ENCODE measurements around the gene GOLGA8A. TPM values are rescaled to one million over a fixed set of nuclear protein-coding genes. Genes with fewer than 3 reads are reported as not detected.

Gene GOLGA8A
- total and polyA plus RNA-seq, 2 donors (not counting 3 experiments of a cell fraction or from before 2014, with no cell fraction given): 17.8 to 61.1 TPM

DNA sequence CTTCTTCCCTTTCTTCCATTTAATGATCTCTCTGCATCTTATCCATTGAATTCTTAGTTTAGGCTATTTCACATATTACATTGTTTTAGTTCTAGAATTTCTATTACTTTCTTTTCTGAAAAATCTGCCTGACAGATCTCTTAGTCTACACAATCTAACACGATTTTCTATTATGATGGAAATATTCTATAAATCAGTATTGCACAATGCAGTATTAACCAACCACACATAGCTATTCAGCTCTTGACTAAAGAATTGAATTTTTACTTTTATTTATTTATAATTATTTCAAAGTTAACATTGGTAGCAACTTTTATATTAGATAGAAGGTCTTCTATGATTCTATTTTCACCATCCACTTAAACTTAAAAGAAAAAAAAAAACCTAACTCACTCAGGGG lies 36.2 kb upstream of the GOLGA8A start:
- Histone ChIP-seq H3K9ac (replicated peaks; ENCODE audit: extremely low read depth, insufficient read depth, low read length) (no peak overlapping the region), H3K9me1 (replicated peaks; ENCODE audit: control insufficient read depth, extremely low read depth, insufficient read depth, low read length) (no peaks in the 10 kb centered on the region), H3K4me3 (replicated peaks in 1 of 3; ENCODE audit: insufficient read depth in 1 of 3, low read depth in 1 of 3, low read length in 3 of 3) (no peak overlapping the region), H3K4me2 (ENCODE audit: insufficient read depth, low read length) (no peak overlapping the region), H3K27ac (ENCODE audit: insufficient read depth, low read depth, low read length) (no peak overlapping the region), H3K36me3 (ENCODE audit: control insufficient read depth in 2 of 2, extremely low read depth in 1 of 2, insufficient read depth in 2 of 2, low read length in 2 of 2) (no peaks in the 10 kb centered on the region), H3K9me3 (replicated peaks; ENCODE audit: control insufficient read depth, insufficient read depth, low read length) (no peaks in the 10 kb centered on the region), H3K27me3 (ENCODE audit: control insufficient read depth in 2 of 2, insufficient read depth in 2 of 2, low read length in 2 of 2) (peaks cover 7 to 30% of the 10 kb centered on the region in 2 experiments), H2AFZ (ENCODE audit: low read depth, low read length) (no peak overlapping the region), H3K4me1 (ENCODE audit: control insufficient read depth, extremely low read depth, insufficient read depth, low read length) (no peaks in the 10 kb centered on the region), H3K79me2 (ENCODE audit: control insufficient read depth, insufficient read depth, low read length) (no peaks in the 10 kb centered on the region), H4K20me1 (replicated peaks; ENCODE audit: control insufficient read depth, extremely low read depth, insufficient read depth, low read length) (no peaks in the 10 kb centered on the region)
- DNase-seq (ENCODE audit: low read depth, low spot score) (no peak), FAIRE-seq (no peak)
- BruUV-seq (replicated peaks): no TSS peak
- intact Hi-C loops (cut with micrococcal nuclease) (no loop called here), dilution Hi-C loops (cut with MboI; ENCODE audit: extremely low pct_ligation_motif_present, low sequenced_read_pairs) (no loop called here)
- ChIA-PET CTCF (no interaction called here), POLR2A (no interaction called here)
- TF ChIP-seq EZH2 (IDR thresholded peaks at IDR 0.05; ENCODE audit: borderline replicate concordance, low read depth, low read length, severe bottlenecking): no peak
- TF ChIP-seq, protein P1, sequence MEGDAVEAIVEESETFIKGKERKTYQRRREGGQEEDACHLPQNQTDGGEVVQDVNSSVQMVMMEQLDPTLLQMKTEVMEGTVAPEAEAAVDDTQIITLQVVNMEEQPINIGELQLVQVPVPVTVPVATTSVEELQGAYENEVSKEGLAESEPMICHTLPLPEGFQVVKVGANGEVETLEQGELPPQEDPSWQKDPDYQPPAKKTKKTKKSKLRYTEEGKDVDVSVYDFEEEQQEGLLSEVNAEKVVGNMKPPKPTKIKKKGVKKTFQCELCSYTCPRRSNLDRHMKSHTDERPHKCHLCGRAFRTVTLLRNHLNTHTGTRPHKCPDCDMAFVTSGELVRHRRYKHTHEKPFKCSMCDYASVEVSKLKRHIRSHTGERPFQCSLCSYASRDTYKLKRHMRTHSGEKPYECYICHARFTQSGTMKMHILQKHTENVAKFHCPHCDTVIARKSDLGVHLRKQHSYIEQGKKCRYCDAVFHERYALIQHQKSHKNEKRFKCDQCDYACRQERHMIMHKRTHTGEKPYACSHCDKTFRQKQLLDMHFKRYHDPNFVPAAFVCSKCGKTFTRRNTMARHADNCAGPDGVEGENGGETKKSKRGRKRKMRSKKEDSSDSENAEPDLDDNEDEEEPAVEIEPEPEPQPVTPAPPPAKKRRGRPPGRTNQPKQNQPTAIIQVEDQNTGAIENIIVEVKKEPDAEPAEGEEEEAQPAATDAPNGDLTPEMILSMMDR (IDR thresholded peaks at IDR 0.05; ENCODE audit: extremely low read depth in 1 of 2, insufficient read depth in 1 of 2, low read depth in 1 of 2, low read length in 2 of 2): no peak
- no peak for TF ChIP-seq FOS (IDR thresholded peaks at IDR 0.05; ENCODE audit: borderline replicate concordance, insufficient read depth, low read length)
- no peak for TF ChIP-seq MYC (IDR thresholded peaks at IDR 0.05; ENCODE audit: low read depth, low read length)
- no peak for TF ChIP-seq GATA2 (IDR thresholded peaks at IDR 0.05; ENCODE audit: insufficient read depth, insufficient read length, low read depth, low read length)
- TF ChIP-seq POLR2A (IDR thresholded peaks at IDR 0.05; ENCODE audit: low read depth, low read length): no peak
- TF ChIP-seq, protein P2, sequence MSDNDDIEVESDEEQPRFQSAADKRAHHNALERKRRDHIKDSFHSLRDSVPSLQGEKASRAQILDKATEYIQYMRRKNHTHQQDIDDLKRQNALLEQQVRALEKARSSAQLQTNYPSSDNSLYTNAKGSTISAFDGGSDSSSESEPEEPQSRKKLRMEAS (IDR thresholded peaks at IDR 0.05; ENCODE audit: insufficient read depth, insufficient read length): no peak
- TF ChIP-seq POLR2AphosphoS5 (IDR thresholded peaks at IDR 0.05; ENCODE audit: insufficient read depth, low read depth, low read length): no peak
- no peak for TF ChIP-seq JUN (IDR thresholded peaks at IDR 0.05; ENCODE audit: borderline replicate concordance, insufficient read depth, insufficient read length, low read depth)
